Astrocyte (in vitro differentiated cells and primary cell): ENCODE measurements around the gene PCDHA1. TPM values are rescaled to one million over a fixed set of nuclear protein-coding genes. Genes with fewer than 3 reads are reported as not detected.

Source experiments
- DNase-seq: peaks from one replicate; pipeline ENCODE4 v3.0.0-alpha.2; 2010; ENCODE audit warnings: low read depth
- FAIRE-seq: peaks from 2 replicates; lab custom pipeline; 2011; peaks lifted over from hg19 to GRCh38; lab: Jason Lieb, UNC
- H2AFZ ChIP-seq: 2 replicates; pipeline ENCODE4 v1.6.0; 2012; ENCODE audit warnings: low read depth, low read length, inconsistent platforms
- H3K27ac ChIP-seq: 2 replicates; pipeline ENCODE4 v1.5.1; 2011; ENCODE audit warnings: low read depth, low read length, inconsistent platforms
- H3K27me3 ChIP-seq: 2 replicates; pipeline ENCODE4 v1.6.0; 2011; ENCODE audit warnings: low read length, inconsistent platforms; ENCODE audit not compliant: insufficient read depth
- H3K36me3 ChIP-seq: 2 replicates; pipeline ENCODE4 v1.5.1; 2011; ENCODE audit warnings: low read length, inconsistent platforms; ENCODE audit not compliant: insufficient read depth
- H3K4me1 ChIP-seq: 2 replicates; pipeline ENCODE4 v1.5.1; 2011; ENCODE audit warnings: low read length, inconsistent platforms; ENCODE audit not compliant: insufficient read depth
- H3K4me2 ChIP-seq: 2 replicates; pipeline ENCODE4 v1.6.0; 2012; ENCODE audit warnings: low read length, inconsistent platforms
- H3K4me3 ChIP-seq: 2 replicates; pipeline ENCODE4 v1.5.1; 2011; ENCODE audit warnings: low read depth, mild to moderate bottlenecking, low read length, inconsistent platforms; ENCODE audit not compliant: insufficient read depth
- H3K79me2 ChIP-seq: 2 replicates; pipeline ENCODE4 v1.6.0; 2012; ENCODE audit warnings: mild to moderate bottlenecking, low read length, inconsistent platforms; ENCODE audit not compliant: insufficient read depth
- H3K9ac ChIP-seq: 2 replicates; pipeline ENCODE4 v1.6.0; 2012; ENCODE audit warnings: mild to moderate bottlenecking, low read length, inconsistent platforms
- H3K9me3 ChIP-seq: 2 replicates; pipeline ENCODE4 v1.5.1; 2012; ENCODE audit warnings: low read depth, mild to moderate bottlenecking, low read length, inconsistent platforms; ENCODE audit not compliant: insufficient read depth
- H4K20me1 ChIP-seq: 2 replicates; pipeline ENCODE4 v1.6.0; 2012; ENCODE audit warnings: low read length, inconsistent platforms; ENCODE audit not compliant: insufficient read depth
- H3K27ac Mint-ChIP-seq: one replicate; pipeline ENCODE4 v1.8.0; 2021; ENCODE audit warnings: mild to moderate bottlenecking, mixed read lengths; ENCODE audit not compliant: unreplicated experiment
- H3K27me3 Mint-ChIP-seq: one replicate; pipeline ENCODE4 v1.8.0; 2021; ENCODE audit warnings: low read depth, mixed read lengths; ENCODE audit not compliant: unreplicated experiment
- H3K36me3 Mint-ChIP-seq: one replicate; pipeline ENCODE4 v1.8.0; 2021; ENCODE audit warnings: low read depth, mixed read lengths; ENCODE audit not compliant: unreplicated experiment
- H3K4me1 Mint-ChIP-seq: one replicate; pipeline ENCODE4 v1.8.0; 2021; ENCODE audit warnings: low read depth, mixed read lengths; ENCODE audit not compliant: unreplicated experiment
- H3K4me3 Mint-ChIP-seq: one replicate; pipeline ENCODE4 v1.8.0; 2021; ENCODE audit warnings: mild to moderate bottlenecking, moderate library complexity, mixed read lengths; ENCODE audit not compliant: unreplicated experiment
- H3K9me3 Mint-ChIP-seq: one replicate; pipeline ENCODE4 v1.8.0; 2021; ENCODE audit warnings: mild to moderate bottlenecking, mixed read lengths; ENCODE audit not compliant: unreplicated experiment
- CTCF ChIP-seq: IDR thresholded peaks from 2 replicates; pipeline ENCODE4 v1.5.1; 2011; ENCODE audit warnings: low read depth, mild to moderate bottlenecking, inconsistent platforms, low read length, moderate library complexity; ENCODE audit not compliant: insufficient read depth
- EZH2 ChIP-seq: IDR thresholded peaks from 2 replicates; pipeline ENCODE4 v1.6.1; 2012; ENCODE audit warnings: mild to moderate bottlenecking, low read length, inconsistent platforms; ENCODE audit not compliant: insufficient read depth
- total RNA-seq: library from RNA; stranded (reverse); gene quantifications from 2 replicates; pipeline ENCODE4 v1.2.1, GENCODE V29; 2021

PCDHA1 gene
- total RNA-seq, 1 donor from 2014 or later = not detected

GRCh38 chr5:140883927-140884697 lies 98.2 kb downstream of the PCDHA1 start:
- Mint-ChIP-seq H3K4me3 (no peak overlapping the region), H3K36me3 (peaks cover 18% of the 10 kb centered on the region), H3K27me3 (no peaks in the 10 kb centered on the region), H3K27ac (no peak overlapping the region), H3K9me3 (peaks cover 4% of the 10 kb centered on the region), H3K4me1 (no peaks in the 10 kb centered on the region)
- FAIRE-seq (no peak), DNase-seq (no peak)
- Histone ChIP-seq H3K9ac (no peak overlapping the region), H4K20me1 (no peaks in the 10 kb centered on the region), H3K4me3 (no peak overlapping the region), H3K9me3 (peaks cover 10% of the 10 kb centered on the region), H3K27ac (no peak overlapping the region), H3K4me1 (no peaks in the 10 kb centered on the region), H2AFZ (no peak overlapping the region), H3K27me3 (no peaks in the 10 kb centered on the region), H3K36me3 (no peaks in the 10 kb centered on the region), H3K4me2 (no peak overlapping the region), H3K79me2 (no peaks in the 10 kb centered on the region)
- TF ChIP-seq CTCF (no peak), EZH2 (no peak)

GRCh38 chr5:140916325-140916724 lies 130.4 kb downstream of the PCDHA1 start:
- Histone ChIP-seq H3K9ac (no peak overlapping the region), H3K4me3 (no peak overlapping the region), H3K9me3 (no peaks in the 10 kb centered on the region), H3K27me3 (no peaks in the 10 kb centered on the region), H3K4me2 (no peak overlapping the region), H2AFZ (no peak overlapping the region), H3K36me3 (no peaks in the 10 kb centered on the region), H3K27ac (no peak overlapping the region), H4K20me1 (no peaks in the 10 kb centered on the region), H3K79me2 (no peaks in the 10 kb centered on the region), H3K4me1 (no peaks in the 10 kb centered on the region)
- H3K27ac Mint-ChIP-seq = no peak overlapping the region
- peaks cover 3% of the 10 kb centered on the region for H3K9me3 Mint-ChIP-seq
- FAIRE-seq (no peak), DNase-seq (no peak)
- no peaks in the 10 kb centered on the region for H3K4me1 Mint-ChIP-seq
- peaks cover 4% of the 10 kb centered on the region for H3K36me3 Mint-ChIP-seq
- no peak for TF ChIP-seq CTCF
- no peak for TF ChIP-seq EZH2
- H3K27me3 Mint-ChIP-seq = no peaks in the 10 kb centered on the region
- H3K4me3 Mint-ChIP-seq = no peak overlapping the region

- DNase-seq (no peak), FAIRE-seq (no peak)
- Mint-ChIP-seq H3K4me1 (peaks cover 2% of the 10 kb centered on the region), H3K36me3 (no peaks in the 10 kb centered on the region), H3K27me3 (no peaks in the 10 kb centered on the region), H3K9me3 (no peaks in the 10 kb centered on the region), H3K4me3 (no peak overlapping the region), H3K27ac (no peak overlapping the region)
- Histone ChIP-seq H3K36me3 (no peaks in the 10 kb centered on the region), H3K9me3 (peaks cover 11% of the 10 kb centered on the region), H4K20me1 (no peaks in the 10 kb centered on the region), H3K4me3 (no peak overlapping the region), H3K79me2 (no peaks in the 10 kb centered on the region), H3K9ac (no peak overlapping the region), H3K27me3 (peaks cover 13% of the 10 kb centered on the region), H3K4me2 (no peak overlapping the region), H3K4me1 (peaks cover 3% of the 10 kb centered on the region), H3K27ac (no peak overlapping the region), H2AFZ (no peak overlapping the region)
- TF ChIP-seq CTCF (no peak), EZH2 (no peak)
Measured at GRCh38 chr5:140923601-140924000, 137.7 kb downstream of the PCDHA1 start.
